ENCODE data around the gene IGF2. TPM values are rescaled to one million over a fixed set of nuclear protein-coding genes. Genes with fewer than 3 reads are reported as not detected.
"Not testable (repeated sequence)": the region's sequence is repeated elsewhere in the genome, so short reads cannot be mapped to it uniquely, and the experiment has no call there.

The IGF2 gene
- total RNA-seq, 2 experiments from 2014 or later = 8.1 to 8.2 TPM

GRCh38 chr11:2180347-2180746 is 41.2 kb upstream of the IGF2 start:
- no peaks in the 10 kb centered on the region for H3K9me3 Mint-ChIP-seq
- intact Hi-C loops (cut with micrococcal nuclease) = no loop called here
- DNase-seq (no peak), ATAC-seq (no peak)
- CTCF ChIA-PET = no interaction called here
- no peak overlapping the region for H3K4me3 Mint-ChIP-seq
- POLR2A ChIA-PET = no interaction called here
- no peaks in the 10 kb centered on the region for H3K4me1 Mint-ChIP-seq (ENCODE audit: low read depth)
- no peaks in the 10 kb centered on the region for H3K36me3 Mint-ChIP-seq (ENCODE audit: low read depth)
- H3K27ac Mint-ChIP-seq = no peak overlapping the region
- no peak for TF ChIP-seq CTCF (IDR thresholded peaks at IDR 0.05)
- H3K27me3 Mint-ChIP-seq = peaks cover 5% of the 10 kb centered on the region

GRCh38 chr11:2179516-2179915 is 40.3 kb upstream of the IGF2 start:
- H3K36me3 Mint-ChIP-seq (ENCODE audit: low read depth) = no peaks in the 10 kb centered on the region
- H3K27me3 Mint-ChIP-seq = no peaks in the 10 kb centered on the region
- POLR2A ChIA-PET = no interaction called here
- no peaks in the 10 kb centered on the region for H3K9me3 Mint-ChIP-seq
- no peak overlapping the region for H3K4me3 Mint-ChIP-seq
- ATAC-seq (no peak), DNase-seq (no peak)
- no peaks in the 10 kb centered on the region for H3K4me1 Mint-ChIP-seq (ENCODE audit: low read depth)
- H3K27ac Mint-ChIP-seq = no peak overlapping the region
- TF ChIP-seq CTCF (IDR thresholded peaks at IDR 0.05) = no peak
- intact Hi-C loops (cut with micrococcal nuclease) = no loop called here
- CTCF ChIA-PET = no interaction called here

DNA sequence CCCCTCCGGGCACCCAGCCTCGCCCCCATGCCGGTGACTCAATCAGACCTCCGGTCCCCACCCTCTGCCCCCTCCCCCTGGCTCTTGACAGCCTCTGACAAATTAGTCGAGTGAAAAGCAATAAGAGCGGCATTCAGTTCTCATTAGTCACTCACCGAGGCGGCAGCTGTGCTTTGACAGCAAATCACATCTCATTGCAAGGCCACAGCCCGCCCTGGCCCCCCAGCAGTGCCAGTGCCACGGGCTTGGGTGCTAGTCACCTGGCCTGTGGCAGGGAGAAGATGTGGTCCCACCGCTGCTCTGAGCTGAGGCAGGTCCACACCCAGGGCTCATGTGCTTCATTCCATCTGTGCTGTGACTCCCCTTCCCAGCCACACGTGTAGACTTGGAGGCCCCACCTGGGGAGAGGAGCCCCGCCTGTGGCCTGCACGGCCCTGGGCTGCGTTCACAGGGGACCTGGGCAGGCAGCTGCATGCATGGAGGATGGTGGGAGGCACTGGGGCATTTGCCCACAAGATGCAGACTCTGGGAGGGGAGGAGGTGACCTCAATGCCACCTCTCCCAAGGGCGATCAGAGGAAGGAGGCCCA is 39.8 kb upstream of the IGF2 start:
- H3K36me3 Mint-ChIP-seq (ENCODE audit: low read depth) = no peaks in the 10 kb centered on the region
- no peak for TF ChIP-seq CTCF (IDR thresholded peaks at IDR 0.05)
- ChIA-PET POLR2A (no interaction called here), CTCF (no interaction called here)
- no peak overlapping the region for H3K27ac Mint-ChIP-seq
- no peaks in the 10 kb centered on the region for H3K27me3 Mint-ChIP-seq
- ATAC-seq (no peak), DNase-seq (no peak)
- no peaks in the 10 kb centered on the region for H3K4me1 Mint-ChIP-seq (ENCODE audit: low read depth)
- H3K9me3 Mint-ChIP-seq = no peaks in the 10 kb centered on the region
- intact Hi-C loops (cut with micrococcal nuclease) = no loop called here
- H3K4me3 Mint-ChIP-seq = no peak overlapping the region

DNA sequence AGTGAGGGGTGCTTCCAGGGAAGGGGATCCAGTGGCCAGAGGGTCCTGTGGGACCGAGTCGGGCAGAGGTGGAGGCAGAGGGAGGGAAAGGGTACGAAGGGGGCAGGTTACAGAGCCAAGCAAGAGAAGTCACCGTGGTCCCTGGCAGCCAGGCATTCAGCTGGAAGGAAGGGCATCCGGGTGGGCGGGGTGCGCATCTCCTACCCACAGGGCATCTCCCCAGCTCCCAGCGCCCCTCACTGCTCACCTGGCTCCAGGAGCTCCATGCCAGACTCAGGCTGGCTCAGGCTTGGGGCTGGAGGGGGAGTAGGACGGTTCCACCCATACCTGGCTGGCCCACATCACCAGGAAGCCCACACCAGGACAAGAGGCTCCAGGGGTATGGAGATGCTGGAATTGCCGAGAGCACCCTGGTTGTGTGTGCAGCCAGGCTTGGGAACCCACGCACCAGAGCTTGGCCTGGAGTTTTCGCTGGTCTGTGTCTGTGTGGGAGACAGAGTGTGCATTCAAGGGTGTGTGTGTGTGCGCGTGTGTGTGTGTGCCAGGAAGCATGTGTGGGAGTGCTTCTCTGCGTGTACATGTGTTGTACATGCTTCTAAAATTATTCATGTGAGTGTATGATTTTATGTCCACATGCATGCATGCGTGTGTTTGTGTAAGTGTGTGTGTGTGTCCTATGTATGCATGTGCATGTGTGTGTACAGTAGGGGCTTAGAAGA is 39.0 kb upstream of the IGF2 start:
- CTCF ChIA-PET = not testable (repeated sequence)

DNA sequence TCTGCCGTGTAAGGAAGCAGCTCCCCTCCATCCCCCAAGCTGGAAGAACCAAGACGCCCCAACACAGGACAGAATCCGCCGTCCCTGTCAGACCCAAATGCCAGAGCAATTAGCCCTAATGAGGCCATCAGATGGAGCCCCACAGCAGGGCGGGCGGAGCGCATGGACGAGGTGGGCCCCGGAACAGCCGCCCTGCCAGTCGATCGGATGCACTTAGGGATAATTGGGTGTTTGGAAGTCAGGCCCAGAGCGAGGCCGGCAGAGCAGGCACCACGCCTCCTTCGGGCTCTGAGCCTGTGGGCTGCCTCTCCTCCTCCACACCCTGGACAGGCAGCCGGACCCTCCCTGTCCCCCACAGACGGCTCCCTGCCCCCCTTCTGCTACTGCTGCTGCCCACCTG is 37.9 kb upstream of the IGF2 start:
- ChIA-PET POLR2A (no interaction called here), CTCF (no interaction called here)
- TF ChIP-seq CTCF (IDR thresholded peaks at IDR 0.05) = no peak
- Mint-ChIP-seq H3K9me3 (no peaks in the 10 kb centered on the region), H3K27me3 (no peaks in the 10 kb centered on the region), H3K4me3 (no peak overlapping the region), H3K27ac (no peak overlapping the region), H3K4me1 (ENCODE audit: low read depth) (no peaks in the 10 kb centered on the region), H3K36me3 (ENCODE audit: low read depth) (no peaks in the 10 kb centered on the region)
- ATAC-seq (no peak), DNase-seq (no peak)
- intact Hi-C loops (cut with micrococcal nuclease) = no loop called here

More for the DNA sequence above, 39.0 kb upstream of the IGF2 start:
- H3K27ac Mint-ChIP-seq; DNase-seq; H3K27me3 Mint-ChIP-seq; H3K4me3 Mint-ChIP-seq; intact Hi-C loops (cut with micrococcal nuclease); ATAC-seq; POLR2A ChIA-PET; H3K4me1 Mint-ChIP-seq (ENCODE audit: low read depth); H3K9me3 Mint-ChIP-seq; H3K36me3 Mint-ChIP-seq (ENCODE audit: low read depth): not testable (repeated sequence)

Data from activated CD8-positive, alpha-beta T cell treated with anti-CD3 and anti-CD28 coated beads for 36 hours (primary cell).